ENCODE measurements around the gene ADIPOR2. TPM values are rescaled to one million over a fixed set of nuclear protein-coding genes. Genes with fewer than 3 reads are reported as not detected.

ADIPOR2 gene
- total and polyA plus RNA-seq, 2 of the 4 experiments (the other 2 are of a cell fraction) = 20.0 to 24.9 TPM

- Histone ChIP-seq H2AK9ac (replicated peaks; ENCODE audit: low read depth, low read length, poor library complexity) (no peak overlapping the region), H3K4ac (ENCODE audit: low read depth, low read length) (no peak overlapping the region), H4K5ac (ENCODE audit: low read depth, low read length) (no peak overlapping the region), H3K56ac (ENCODE audit: extremely low read depth, insufficient read depth, low read length) (no peak overlapping the region), H4K20me1 (ENCODE audit: insufficient read depth, low read length) (no peaks in the 10 kb centered on the region), H3K14ac (replicated peaks; ENCODE audit: low read depth, low read length) (no peak overlapping the region), H3K27ac (ENCODE audit: insufficient read depth, low read length) (no peak overlapping the region), H3K4me3 (ENCODE audit: insufficient read depth, low read depth, low read length) (no peak overlapping the region), H2BK20ac (ENCODE audit: low read depth, low read length) (no peak overlapping the region), H3K79me1 (ENCODE audit: low read depth in 1 of 2, low read length in 2 of 2) (no peaks in the 10 kb centered on the region), H2AFZ (replicated peaks; ENCODE audit: low read length, poor library complexity) (no peak overlapping the region), H3K4me1 (ENCODE audit: control insufficient read depth, insufficient read depth, low read length) (no peaks in the 10 kb centered on the region; the same call in 1 of the 2 replicates), H3K9ac (ENCODE audit: low read depth, low read length) (no peak overlapping the region), H2AK5ac (ENCODE audit: low read depth, low read length) (no peak overlapping the region), H2BK15ac (ENCODE audit: low read depth, low read length) (no peak overlapping the region), H3K23ac (ENCODE audit: low read depth, low read length) (no peak overlapping the region), H2BK120ac (ENCODE audit: low read depth, low read length) (no peak overlapping the region), H3K36me3 (ENCODE audit: control insufficient read depth, insufficient read depth, low read length) (no peaks in the 10 kb centered on the region), H3K4me2 (ENCODE audit: low read depth, low read length) (no peak overlapping the region), H2BK5ac (ENCODE audit: low read depth, low read length, poor library complexity, severe bottlenecking) (no peak overlapping the region), H4K8ac (ENCODE audit: low read depth in 2 of 2, low read length in 2 of 2) (no peak overlapping the region; a peak in 1 of 4 replicates), H3K18ac (ENCODE audit: low read depth, low read length) (no peak overlapping the region), H3K9me1 (ENCODE audit: insufficient read depth, low read length) (peaks cover 7% of the 10 kb centered on the region), H4K91ac (ENCODE audit: insufficient read depth, low read depth, low read length) (no peak overlapping the region), H3K27me3 (ENCODE audit: control insufficient read depth, insufficient read depth, low read length) (peaks cover 27% of the 10 kb centered on the region), H3K9me3 (ENCODE audit: control insufficient read depth, insufficient read depth, low read length) (no peaks in the 10 kb centered on the region)
- dilution Hi-C loops (cut with HindIII; ENCODE audit: low sequenced_read_pairs, unreplicated experiment) (no loop called here), intact Hi-C loops (cut with micrococcal nuclease) (no loop called here), in situ Hi-C loops (cut with MboI; ENCODE audit: low sequenced_read_pairs) (loop anchor here (25.0 kb wide), 1 partner anchor 475 kb away; no protein-coding TSS in a partner anchor)
- BruUV-seq (replicated peaks) = no TSS peak
- POLR2A ChIA-PET (ENCODE audit: unreplicated experiment) = no interaction called here
- no peak for TF ChIP-seq USF2 (IDR thresholded peaks at IDR 0.05; ENCODE audit: low read depth, low read length)
- TF ChIP-seq FOS (IDR thresholded peaks at IDR 0.05; ENCODE audit: low read depth, low read length) = no peak
- TF ChIP-seq MAZ (IDR thresholded peaks at IDR 0.05; ENCODE audit: borderline replicate concordance, low read depth, low read length) = no peak
- no peak for TF ChIP-seq MXI1 (IDR thresholded peaks at IDR 0.05; ENCODE audit: borderline replicate concordance, low read depth, low read length)
- TF ChIP-seq CEBPB (IDR thresholded peaks at IDR 0.05; ENCODE audit: low read depth, low read length) = no peak
- TF ChIP-seq MAFK (IDR thresholded peaks at IDR 0.05; ENCODE audit: low read depth, low read length) = no peak
- TF ChIP-seq NFE2L2 (IDR thresholded peaks at IDR 0.05; ENCODE audit: low read depth, low read length) = no peak
- TF ChIP-seq ELK1 (IDR thresholded peaks at IDR 0.05; ENCODE audit: borderline replicate concordance, low read depth, low read length) = no peak
- TF ChIP-seq RCOR1 (IDR thresholded peaks at IDR 0.05; ENCODE audit: insufficient replicate concordance, low read length) = no peak
- no peak for TF ChIP-seq CTCF (conservative IDR thresholded peaks at IDR 0.05; ENCODE audit: low read depth, low read length)
- TF ChIP-seq RAD21 (IDR thresholded peaks at IDR 0.05; ENCODE audit: low read length) = no peak
- TF ChIP-seq RFX5 (IDR thresholded peaks at IDR 0.05; ENCODE audit: low read depth, low read length) = no peak
- no peak for TF ChIP-seq POLR2A (IDR thresholded peaks at IDR 0.05; ENCODE audit: low read depth, low read length)
- 88% methylated on average over 1 of the region's 6 CpGs; no CpG with 5 or more reads in 1 of the 2 experiments for WGBS, 2 experiments (ENCODE audit: extremely low coverage in 2 of 2, insufficient read length in 1 of 2)
- CTCF ChIA-PET = no interaction called here
- no peak for DNase-seq
- no peak for ATAC-seq (ENCODE audit: low read depth)
Observed at GRCh38 chr12:1811948-1812291, 121.0 kb downstream of the ADIPOR2 start.
